GM12891 (cell line): Measurements from ENCODE around the gene SHROOM3.

Experiments used
- POLR2A ChIP-seq: IDR thresholded peaks from 2 replicates; pipeline ENCODE4 v1.6.1; 2011; ENCODE audit warnings: low read depth, low read length, control low read depth
- POLR2AphosphoS5 ChIP-seq: IDR thresholded peaks from 2 replicates; pipeline ENCODE4 v1.6.1; 2011; ENCODE audit warnings: low read depth, low read length, control low read depth

DNA sequence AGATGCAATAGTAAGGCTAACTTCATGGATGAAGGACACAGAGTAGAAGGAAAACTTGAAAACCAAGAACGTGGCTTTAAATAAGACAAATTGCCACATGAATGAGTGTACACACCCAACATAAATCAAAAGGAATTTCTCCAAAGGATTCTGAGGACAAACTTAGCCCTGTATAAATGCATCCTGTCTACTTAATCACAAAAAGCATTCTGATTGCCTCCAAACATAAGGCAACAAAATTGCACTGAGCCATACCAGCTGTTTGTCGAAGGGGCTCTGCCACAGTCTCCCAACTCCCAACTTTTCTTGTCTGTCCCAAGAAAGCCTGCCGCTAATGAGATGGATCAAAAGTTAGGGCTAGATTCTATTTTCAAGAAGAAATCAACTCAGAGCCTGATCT lies 268.6 kb downstream of the SHROOM3 start:
- TF ChIP-seq POLR2AphosphoS5: no peak
- TF ChIP-seq POLR2A: no peak
